ENCODE data around the gene GPR15.

GRCh38 chr3:98501863-98502576 is 29.8 kb upstream of the GPR15 start:
- no peak for TF ChIP-seq REST (IDR thresholded peaks at IDR 0.05; ENCODE audit: insufficient read depth in 1 of 2, low read depth in 2 of 2, low read length in 2 of 2)
- TF ChIP-seq SIN3A (IDR thresholded peaks at IDR 0.05; ENCODE audit: borderline replicate concordance, insufficient read depth, low read length), result no peak
- TF ChIP-seq TAF1 (IDR thresholded peaks at IDR 0.05; ENCODE audit: borderline replicate concordance, insufficient read depth, low read length), result no peak
- no peak for TF ChIP-seq POLR2AphosphoS5 (IDR thresholded peaks at IDR 0.05; ENCODE audit: low read depth, low read length)

Measured in PFSK-1 (cell line).